Astrocyte (in vitro differentiated cells and primary cell): Measurements from ENCODE around the gene SLC39A9. TPM values are rescaled to one million over a fixed set of nuclear protein-coding genes. Genes with fewer than 3 reads are reported as not detected.

Experiments used
- DNase-seq: peaks from one replicate; pipeline ENCODE4 v3.0.0-alpha.2; 2010; ENCODE audit warnings: low read depth
- FAIRE-seq: peaks from 2 replicates; lab custom pipeline; 2011; peaks lifted over from hg19 to GRCh38; lab: Jason Lieb, UNC
- H2AFZ ChIP-seq: 2 replicates; pipeline ENCODE4 v1.6.0; 2012; ENCODE audit warnings: low read depth, low read length, inconsistent platforms
- H3K27ac ChIP-seq: 2 replicates; pipeline ENCODE4 v1.5.1; 2011; ENCODE audit warnings: low read depth, low read length, inconsistent platforms
- H3K27me3 ChIP-seq: 2 replicates; pipeline ENCODE4 v1.6.0; 2011; ENCODE audit warnings: low read length, inconsistent platforms; ENCODE audit not compliant: insufficient read depth
- H3K36me3 ChIP-seq: 2 replicates; pipeline ENCODE4 v1.5.1; 2011; ENCODE audit warnings: low read length, inconsistent platforms; ENCODE audit not compliant: insufficient read depth
- H3K4me1 ChIP-seq: 2 replicates; pipeline ENCODE4 v1.5.1; 2011; ENCODE audit warnings: low read length, inconsistent platforms; ENCODE audit not compliant: insufficient read depth
- H3K4me2 ChIP-seq: 2 replicates; pipeline ENCODE4 v1.6.0; 2012; ENCODE audit warnings: low read length, inconsistent platforms
- H3K4me3 ChIP-seq: 2 replicates; pipeline ENCODE4 v1.5.1; 2011; ENCODE audit warnings: low read depth, mild to moderate bottlenecking, low read length, inconsistent platforms; ENCODE audit not compliant: insufficient read depth
- H3K79me2 ChIP-seq: 2 replicates; pipeline ENCODE4 v1.6.0; 2012; ENCODE audit warnings: mild to moderate bottlenecking, low read length, inconsistent platforms; ENCODE audit not compliant: insufficient read depth
- H3K9ac ChIP-seq: 2 replicates; pipeline ENCODE4 v1.6.0; 2012; ENCODE audit warnings: mild to moderate bottlenecking, low read length, inconsistent platforms
- H3K9me3 ChIP-seq: 2 replicates; pipeline ENCODE4 v1.5.1; 2012; ENCODE audit warnings: low read depth, mild to moderate bottlenecking, low read length, inconsistent platforms; ENCODE audit not compliant: insufficient read depth
- H4K20me1 ChIP-seq: 2 replicates; pipeline ENCODE4 v1.6.0; 2012; ENCODE audit warnings: low read length, inconsistent platforms; ENCODE audit not compliant: insufficient read depth
- H3K27ac Mint-ChIP-seq: one replicate; pipeline ENCODE4 v1.8.0; 2021; ENCODE audit warnings: mild to moderate bottlenecking, mixed read lengths; ENCODE audit not compliant: unreplicated experiment
- H3K27me3 Mint-ChIP-seq: one replicate; pipeline ENCODE4 v1.8.0; 2021; ENCODE audit warnings: low read depth, mixed read lengths; ENCODE audit not compliant: unreplicated experiment
- H3K36me3 Mint-ChIP-seq: one replicate; pipeline ENCODE4 v1.8.0; 2021; ENCODE audit warnings: low read depth, mixed read lengths; ENCODE audit not compliant: unreplicated experiment
- H3K4me1 Mint-ChIP-seq: one replicate; pipeline ENCODE4 v1.8.0; 2021; ENCODE audit warnings: low read depth, mixed read lengths; ENCODE audit not compliant: unreplicated experiment
- H3K4me3 Mint-ChIP-seq: one replicate; pipeline ENCODE4 v1.8.0; 2021; ENCODE audit warnings: mild to moderate bottlenecking, moderate library complexity, mixed read lengths; ENCODE audit not compliant: unreplicated experiment
- H3K9me3 Mint-ChIP-seq: one replicate; pipeline ENCODE4 v1.8.0; 2021; ENCODE audit warnings: mild to moderate bottlenecking, mixed read lengths; ENCODE audit not compliant: unreplicated experiment
- EZH2 ChIP-seq: IDR thresholded peaks from 2 replicates; pipeline ENCODE4 v1.6.1; 2012; ENCODE audit warnings: mild to moderate bottlenecking, low read length, inconsistent platforms; ENCODE audit not compliant: insufficient read depth
- total RNA-seq: library from RNA; stranded (reverse); gene quantifications from 2 replicates; pipeline ENCODE4 v1.2.1, GENCODE V29; 2021
- TF ChIP-seq, protein P1 (sequence below): IDR thresholded peaks from 2 replicates; pipeline ENCODE4 v1.5.1; 2011; ENCODE audit warnings: low read depth, mild to moderate bottlenecking, inconsistent platforms, low read length, moderate library complexity; ENCODE audit not compliant: insufficient read depth

Gene SLC39A9
- total RNA-seq, 1 donor from 2014 or later = 69.5 TPM

DNA sequence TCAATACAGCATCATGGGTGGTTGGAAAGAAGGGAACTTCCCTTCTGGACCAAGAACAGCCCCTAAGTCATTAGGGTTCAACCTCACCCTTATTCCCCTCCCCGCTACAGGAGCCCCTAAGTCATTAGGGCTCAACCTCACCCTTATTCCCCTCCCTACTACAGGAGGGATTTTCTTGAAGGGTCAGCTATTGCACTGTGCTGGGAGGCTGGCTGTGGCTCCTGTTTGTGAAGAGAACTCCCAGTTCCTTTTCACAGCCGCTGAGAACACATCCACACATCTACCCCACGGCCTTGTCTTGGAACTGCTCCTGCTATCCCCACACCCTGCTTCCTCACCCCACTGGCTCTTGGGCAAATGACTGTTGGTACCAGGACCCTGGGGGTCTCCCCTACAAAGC, 45.3 kb upstream of the SLC39A9 start:
- Histone ChIP-seq H3K27me3 (no peaks in the 10 kb centered on the region), H2AFZ (no peak overlapping the region), H3K4me3 (no peak overlapping the region), H3K36me3 (no peaks in the 10 kb centered on the region), H3K9me3 (no peaks in the 10 kb centered on the region), H3K79me2 (no peaks in the 10 kb centered on the region), H3K9ac (no peak overlapping the region), H3K4me2 (no peak overlapping the region), H4K20me1 (no peaks in the 10 kb centered on the region), H3K4me1 (peaks cover 7% of the 10 kb centered on the region), H3K27ac (no peak overlapping the region)
- DNase-seq (no peak), FAIRE-seq (no peak)
- H3K4me1 Mint-ChIP-seq = peaks cover 11% of the 10 kb centered on the region
- H3K27ac Mint-ChIP-seq = no peak overlapping the region
- no peak overlapping the region for H3K4me3 Mint-ChIP-seq
- H3K9me3 Mint-ChIP-seq = peaks cover 4% of the 10 kb centered on the region
- peaks cover 40% of the 10 kb centered on the region for H3K27me3 Mint-ChIP-seq
- peaks cover 2% of the 10 kb centered on the region for H3K36me3 Mint-ChIP-seq
- TF ChIP-seq, protein P1, sequence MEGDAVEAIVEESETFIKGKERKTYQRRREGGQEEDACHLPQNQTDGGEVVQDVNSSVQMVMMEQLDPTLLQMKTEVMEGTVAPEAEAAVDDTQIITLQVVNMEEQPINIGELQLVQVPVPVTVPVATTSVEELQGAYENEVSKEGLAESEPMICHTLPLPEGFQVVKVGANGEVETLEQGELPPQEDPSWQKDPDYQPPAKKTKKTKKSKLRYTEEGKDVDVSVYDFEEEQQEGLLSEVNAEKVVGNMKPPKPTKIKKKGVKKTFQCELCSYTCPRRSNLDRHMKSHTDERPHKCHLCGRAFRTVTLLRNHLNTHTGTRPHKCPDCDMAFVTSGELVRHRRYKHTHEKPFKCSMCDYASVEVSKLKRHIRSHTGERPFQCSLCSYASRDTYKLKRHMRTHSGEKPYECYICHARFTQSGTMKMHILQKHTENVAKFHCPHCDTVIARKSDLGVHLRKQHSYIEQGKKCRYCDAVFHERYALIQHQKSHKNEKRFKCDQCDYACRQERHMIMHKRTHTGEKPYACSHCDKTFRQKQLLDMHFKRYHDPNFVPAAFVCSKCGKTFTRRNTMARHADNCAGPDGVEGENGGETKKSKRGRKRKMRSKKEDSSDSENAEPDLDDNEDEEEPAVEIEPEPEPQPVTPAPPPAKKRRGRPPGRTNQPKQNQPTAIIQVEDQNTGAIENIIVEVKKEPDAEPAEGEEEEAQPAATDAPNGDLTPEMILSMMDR = no peak
- TF ChIP-seq EZH2 = no peak

DNA sequence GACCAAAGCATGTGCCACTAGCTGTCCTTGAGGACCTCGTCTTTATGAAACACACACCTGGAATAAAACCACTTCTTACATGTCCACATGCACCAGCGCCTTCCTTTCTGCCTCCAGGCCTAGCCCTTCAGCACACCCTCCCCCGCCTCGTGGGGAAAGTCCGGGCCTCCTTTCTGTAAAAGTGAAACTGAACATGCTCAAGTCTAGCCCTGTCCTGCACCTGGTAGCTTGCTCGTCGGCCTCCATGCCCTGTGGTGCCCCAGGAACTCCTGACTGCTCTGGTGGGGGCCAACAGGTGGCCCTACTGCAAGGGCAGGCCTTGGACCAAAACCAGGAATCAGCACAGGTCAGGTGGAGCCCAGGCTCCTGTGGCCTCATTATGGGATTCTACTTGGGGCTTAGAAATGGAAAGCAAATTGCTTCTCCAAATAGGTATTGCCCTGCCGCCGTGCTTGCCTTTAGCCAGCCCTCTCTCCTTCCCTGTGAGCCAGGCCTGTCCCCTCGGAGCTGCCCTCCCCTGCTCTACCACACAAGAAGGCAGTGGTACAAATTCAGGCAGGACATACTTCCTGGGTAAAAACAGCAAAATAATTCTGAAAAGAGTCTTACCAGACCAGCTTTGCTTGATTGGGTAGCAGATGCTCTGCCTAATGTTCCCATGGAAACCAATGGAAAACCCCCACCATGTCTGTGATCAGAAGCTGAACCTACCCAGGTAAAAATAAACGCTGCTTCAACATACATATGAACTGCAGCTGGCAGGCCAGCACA, 43.9 kb upstream of the SLC39A9 start:
- Mint-ChIP-seq H3K27ac (no peak overlapping the region), H3K9me3 (peaks cover 4% of the 10 kb centered on the region), H3K4me1 (peaks cover 11% of the 10 kb centered on the region), H3K27me3 (peaks cover 37% of the 10 kb centered on the region), H3K4me3 (no peak overlapping the region), H3K36me3 (peaks cover 2% of the 10 kb centered on the region)
- TF ChIP-seq EZH2 = no peak
- TF ChIP-seq, protein P1 = no peak
- no peak overlapping the region for H3K9ac ChIP-seq
- FAIRE-seq (no peak), DNase-seq (no peak)
- no peaks in the 10 kb centered on the region for H3K79me2 ChIP-seq
- H2AFZ ChIP-seq = no peak overlapping the region
- no peak overlapping the region for H3K27ac ChIP-seq
- no peaks in the 10 kb centered on the region for H3K9me3 ChIP-seq
- H3K4me2 ChIP-seq = no peak overlapping the region
- H3K4me3 ChIP-seq = no peak overlapping the region
- no peaks in the 10 kb centered on the region for H4K20me1 ChIP-seq
- H3K27me3 ChIP-seq = no peaks in the 10 kb centered on the region
- H3K4me1 ChIP-seq = peaks cover 7% of the 10 kb centered on the region
- H3K36me3 ChIP-seq = no peaks in the 10 kb centered on the region

DNA sequence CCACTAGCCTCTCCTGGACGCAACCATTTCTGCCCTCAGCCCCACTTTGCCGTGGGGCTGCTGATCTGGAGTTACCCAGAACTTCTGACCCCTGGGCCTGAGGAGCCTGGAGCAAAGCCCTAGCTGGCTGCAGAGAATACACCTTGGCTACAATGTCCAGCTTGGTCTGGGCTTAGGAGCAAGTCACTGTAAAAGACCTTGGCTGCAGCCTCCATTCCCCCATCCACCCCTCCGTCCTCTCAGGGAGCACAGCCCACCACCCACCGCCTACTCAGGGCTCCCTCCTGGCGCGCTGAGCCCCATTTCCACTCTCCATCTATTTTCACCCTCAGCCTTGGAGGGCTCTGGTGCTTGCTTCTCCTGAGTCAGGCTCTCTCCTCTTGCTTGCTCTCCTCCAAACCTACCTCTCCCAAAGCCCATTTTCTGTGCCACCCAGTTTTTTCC, 43.3 kb upstream of the SLC39A9 start:
- DNase-seq (no peak), FAIRE-seq (no peak)
- Histone ChIP-seq H4K20me1 (no peaks in the 10 kb centered on the region), H3K27me3 (no peaks in the 10 kb centered on the region), H3K36me3 (no peaks in the 10 kb centered on the region), H3K79me2 (no peaks in the 10 kb centered on the region), H2AFZ (no peak overlapping the region), H3K4me1 (peaks cover 7% of the 10 kb centered on the region), H3K9ac (peak overlapping the region; percentile 0), H3K4me2 (no peak overlapping the region), H3K27ac (no peak overlapping the region), H3K4me3 (no peak overlapping the region), H3K9me3 (no peaks in the 10 kb centered on the region)
- no peak for TF ChIP-seq EZH2
- TF ChIP-seq, protein P1 = no peak
- Mint-ChIP-seq H3K36me3 (peaks cover 2% of the 10 kb centered on the region), H3K27ac (peak overlapping the region; percentile 66), H3K4me1 (peaks cover 11% of the 10 kb centered on the region), H3K4me3 (no peak overlapping the region), H3K9me3 (peaks cover 1% of the 10 kb centered on the region), H3K27me3 (peaks cover 34% of the 10 kb centered on the region)
